ENCODE data around the gene SCRN1. TPM values are rescaled to one million over a fixed set of nuclear protein-coding genes. Genes with fewer than 3 reads are reported as not detected.

SCRN1 gene
- total RNA-seq, 6 donors from 2014 or later, result 13.3 to 45.5 (median 30.5) TPM

- Histone ChIP-seq H3K4me3 (no peak overlapping the region), H3K27me3 (no peaks in the 10 kb centered on the region), H3K36me3 (peaks cover 0 to 11% (median 1%) of the 10 kb centered on the region in 4 donors), H3K9me3 (no peaks in the 10 kb centered on the region), H3K4me1 (no peaks in the 10 kb centered on the region), H3K27ac (no peak overlapping the region)
- DNase-seq (no peak), ATAC-seq (ENCODE audit: low FRiP score in 2 of 2) (no peak)
- WGBS, 2 donors, result 96% methylated on average over 4 of the region's 4 CpGs
- TF ChIP-seq EP300 (IDR thresholded peaks at IDR 0.05), result no peak
- TF ChIP-seq POLR2AphosphoS5 (IDR thresholded peaks at IDR 0.05), result no peak
- no peak for TF ChIP-seq CTCF (IDR thresholded peaks at IDR 0.05)
Measured at GRCh38 chr7:29945259-29945809, 44.3 kb downstream of the SCRN1 start.

GRCh38 chr7:29940199-29940598 lies 49.4 kb downstream of the SCRN1 start:
- 92 to 98% methylated on average over 2 of the region's 2 CpGs for WGBS, 2 donors
- H3K9me3 ChIP-seq, result no peaks in the 10 kb centered on the region
- H3K27me3 ChIP-seq, result no peaks in the 10 kb centered on the region
- no peaks in the 10 kb centered on the region for H3K4me1 ChIP-seq
- ATAC-seq (ENCODE audit: low FRiP score in 2 of 2) (no peak), DNase-seq (no peak)
- TF ChIP-seq CTCF (IDR thresholded peaks at IDR 0.05) (no peak), POLR2AphosphoS5 (IDR thresholded peaks at IDR 0.05) (no peak), EP300 (IDR thresholded peaks at IDR 0.05) (no peak), POLR2A (IDR thresholded peaks at IDR 0.05) (no peak)
- peaks cover 0 to 35% (median 12%) of the 10 kb centered on the region in 4 donors for H3K36me3 ChIP-seq
- no peak overlapping the region for H3K27ac ChIP-seq
- no peak overlapping the region for H3K4me3 ChIP-seq

- no peak for TF ChIP-seq CTCF (IDR thresholded peaks at IDR 0.05)
- TF ChIP-seq POLR2AphosphoS5 (IDR thresholded peaks at IDR 0.05), result no peak
- no peak for TF ChIP-seq POLR2A (IDR thresholded peaks at IDR 0.05)
- TF ChIP-seq EP300 (IDR thresholded peaks at IDR 0.05), result no peak
Measured at GRCh38 chr7:29937132-29937531, 52.5 kb downstream of the SCRN1 start.

GRCh38 chr7:29935111-29935510 lies 54.5 kb downstream of the SCRN1 start:
- 81 to 85% methylated on average over 2 of the region's 2 CpGs for WGBS, 2 donors
- no peak for ATAC-seq (ENCODE audit: low FRiP score in 2 of 2)
- H3K4me1 ChIP-seq, result no peaks in the 10 kb centered on the region

More at GRCh38 chr7:29937132-29937531, 52.5 kb downstream of the SCRN1 start:
- no peaks in the 10 kb centered on the region for H3K9me3 ChIP-seq
- H3K4me3 ChIP-seq, result no peak overlapping the region
- ATAC-seq (ENCODE audit: low FRiP score in 2 of 2) (no peak), DNase-seq (no peak)
- no peaks in the 10 kb centered on the region for H3K27me3 ChIP-seq
- WGBS, 2 donors, result 63 to 89% methylated on average over 3 of the region's 3 CpGs
- no peaks in the 10 kb centered on the region for H3K4me1 ChIP-seq
- H3K36me3 ChIP-seq, result peaks cover 0 to 30% (median 12%) of the 10 kb centered on the region in 4 donors
- H3K27ac ChIP-seq, result no peak overlapping the region

More at GRCh38 chr7:29935111-29935510, 54.5 kb downstream of the SCRN1 start:
- TF ChIP-seq POLR2A (IDR thresholded peaks at IDR 0.05) (no peak), CTCF (IDR thresholded peaks at IDR 0.05) (no peak)
- peaks cover 0 to 22% (median 12%) of the 10 kb centered on the region in 4 donors for H3K36me3 ChIP-seq
- H3K4me3 ChIP-seq, result no peak overlapping the region
- no peak for DNase-seq
- H3K27ac ChIP-seq, result no peak overlapping the region
- no peaks in the 10 kb centered on the region for H3K9me3 ChIP-seq
- H3K27me3 ChIP-seq, result no peaks in the 10 kb centered on the region
